ENCODE data around the gene RNF223.
A peak's percentile ranks its signal among the peaks of the same experiment; 100 is the strongest.

RNF223 gene

DNA sequence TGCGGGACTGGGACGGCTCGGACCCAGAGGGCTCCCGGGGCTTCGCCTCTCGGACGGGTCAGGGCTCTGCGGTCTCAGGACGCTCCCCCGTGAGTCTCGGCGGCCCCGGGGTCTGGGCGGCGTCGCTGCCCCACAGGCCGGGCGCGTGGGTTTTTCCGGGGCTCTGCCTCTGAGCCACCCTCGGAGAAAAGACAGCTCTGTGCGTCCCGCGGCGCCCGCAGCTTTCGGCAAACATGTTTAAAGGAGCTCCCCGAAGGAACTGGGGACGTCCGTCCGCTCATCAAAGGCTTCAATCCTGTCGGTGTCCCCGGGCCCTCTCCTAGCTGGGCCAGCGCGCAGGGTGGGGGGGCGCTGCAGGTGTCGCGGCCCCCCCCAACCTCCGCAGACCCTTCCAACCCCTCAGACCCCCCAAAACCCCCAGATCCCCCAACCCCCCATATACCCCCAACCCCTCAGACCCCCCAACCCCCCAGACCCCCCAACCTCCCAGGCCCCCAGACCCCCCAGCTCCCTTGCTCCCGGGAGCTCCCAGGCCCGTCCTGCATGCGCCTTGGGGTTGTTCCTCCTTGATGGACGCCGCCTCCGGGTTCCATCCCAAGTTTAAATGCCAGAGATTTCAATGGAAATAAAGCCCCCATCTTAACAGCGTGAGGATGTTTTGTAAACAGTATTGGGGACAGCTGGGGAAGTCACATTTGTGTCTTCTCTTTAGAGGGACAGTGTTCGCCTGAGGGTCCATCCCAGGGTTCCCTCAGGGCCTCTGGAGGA lies 42.8 kb upstream of the RNF223 start:
- no peak overlapping the region for H3K18ac ChIP-seq (ENCODE audit: low read length)
- no peak overlapping the region for H2BK120ac ChIP-seq (ENCODE audit: low read depth, low read length)
- no peak overlapping the region for H4K8ac ChIP-seq (ENCODE audit: low read depth, low read length)
- H2BK5ac ChIP-seq (ENCODE audit: low read length), result no peak overlapping the region
- H3K79me1 ChIP-seq (ENCODE audit: low read length), result peaks cover 5% of the 10 kb centered on the region
- no peak overlapping the region for H3K23ac ChIP-seq (ENCODE audit: low read length)
- H3K4ac ChIP-seq (ENCODE audit: low read depth, low read length), result no peak overlapping the region
- no peak for DNase-seq
- H3K4me3 ChIP-seq (ENCODE audit: low read length), result peak overlapping the region; percentile 20
- no peak overlapping the region for H3K27ac ChIP-seq (ENCODE audit: low read depth, low read length)
- H2BK15ac ChIP-seq (replicated peaks; ENCODE audit: low read depth), result no peak overlapping the region
- no peaks in the 10 kb centered on the region for H3K27me3 ChIP-seq (ENCODE audit: insufficient read depth, low read length, poor library complexity)
- peak overlapping the region; percentile 56 for H3K9ac ChIP-seq (ENCODE audit: low read length)
- H3K56ac ChIP-seq (ENCODE audit: low read length), result peak overlapping the region; percentile 60
- H2AK5ac ChIP-seq (ENCODE audit: low read length), result no peak overlapping the region
- H4K5ac ChIP-seq (ENCODE audit: low read length), result no peak overlapping the region
- no peaks in the 10 kb centered on the region for H3K79me2 ChIP-seq (ENCODE audit: control insufficient read depth, insufficient read depth, low read length)
- H3K4me1 ChIP-seq (ENCODE audit: control insufficient read depth, low read depth, low read length), result no peaks in the 10 kb centered on the region
- peaks cover 1% of the 10 kb centered on the region for H3K36me3 ChIP-seq (ENCODE audit: control insufficient read depth, insufficient read depth, low read length)
- no CpG with 5 or more reads among the region's 47 CpGs for WGBS (ENCODE audit: extremely low coverage, insufficient coverage, low lambda C conversion rate)
- peak overlapping the region; percentile 77 for H3K4me2 ChIP-seq (ENCODE audit: low read length)

DNA sequence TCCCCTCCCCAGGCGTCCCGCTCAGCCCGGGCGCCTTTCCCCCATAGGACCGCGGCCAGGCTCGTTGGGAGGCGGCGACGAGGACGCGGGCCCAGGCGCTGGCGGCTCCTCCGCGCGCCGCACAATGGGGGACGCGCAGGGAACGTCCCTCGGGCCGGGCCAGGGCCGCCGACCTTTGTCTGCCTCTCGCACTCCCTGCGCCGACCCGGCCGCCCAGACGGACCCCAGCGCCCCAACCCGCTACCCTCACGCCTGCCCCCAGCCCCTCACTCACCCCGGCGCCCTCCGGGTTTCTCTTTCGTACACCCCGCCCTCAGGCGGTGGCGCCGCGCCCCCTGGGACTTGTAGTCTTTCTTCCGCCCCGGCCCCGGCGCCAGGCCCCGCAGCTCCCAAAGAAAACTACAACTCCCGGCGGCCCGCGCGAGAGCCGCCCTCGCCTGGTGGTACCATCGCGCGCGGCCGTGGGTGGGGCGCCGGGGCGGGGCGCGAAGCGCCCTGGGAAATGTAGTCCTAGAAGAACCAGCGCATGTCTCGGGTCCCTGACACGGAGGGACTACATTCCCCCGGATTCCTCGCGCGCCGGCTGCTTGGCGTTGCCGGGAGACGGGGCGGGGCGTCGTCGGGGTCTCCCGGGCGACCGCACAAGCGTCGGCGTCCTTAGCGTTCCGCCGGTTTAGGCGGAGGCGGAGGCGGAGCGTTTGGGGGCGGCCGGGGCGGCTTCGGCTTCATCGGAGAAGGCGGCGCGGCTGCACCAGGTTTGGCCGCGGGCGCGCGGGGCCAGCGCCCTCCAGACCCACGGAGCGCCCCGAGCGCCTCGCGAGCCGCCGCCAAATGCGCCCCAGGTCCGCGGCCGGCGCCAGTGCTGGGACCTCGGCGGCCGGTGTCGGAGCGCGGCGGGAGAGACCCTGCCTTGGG lies 41.9 kb upstream of the RNF223 start, which contains the start of gene C1orf159:
Gene C1orf159, minus strand, starts transcription at position 304 of the 915 bp plus-strand sequence. CDS start 24,546 bp downstream, outside the sequence.
- H2AK5ac ChIP-seq (ENCODE audit: low read length), result no peak within 1 kb of the TSS
- H4K8ac ChIP-seq (ENCODE audit: low read depth, low read length), result no peak within 1 kb of the TSS
- peak within 1 kb of the TSS; percentile 79 for H3K4ac ChIP-seq (ENCODE audit: low read depth, low read length)
- no peak within 1 kb of the TSS for H3K23ac ChIP-seq (ENCODE audit: low read length)
- peak within 1 kb of the TSS; percentile 79 for H3K4me2 ChIP-seq (ENCODE audit: low read length)
- H3K27me3 ChIP-seq (ENCODE audit: insufficient read depth, low read length, poor library complexity), result no peaks in the 10 kb centered on the region
- H2BK5ac ChIP-seq (ENCODE audit: low read length), result no peak within 1 kb of the TSS
- H4K5ac ChIP-seq (ENCODE audit: low read length), result no peak within 1 kb of the TSS
- peak within 1 kb of the TSS; percentile 89 for H3K56ac ChIP-seq (ENCODE audit: low read length)
- H3K36me3 ChIP-seq (ENCODE audit: control insufficient read depth, insufficient read depth, low read length), result peaks cover 1% of the 10 kb centered on the region
- H3K79me2 ChIP-seq (ENCODE audit: control insufficient read depth, insufficient read depth, low read length), result no peaks in the 10 kb centered on the region
- peak within 1 kb of the TSS; percentile 16 for H2BK120ac ChIP-seq (ENCODE audit: low read depth, low read length)
- no peak within 1 kb of the TSS for H3K27ac ChIP-seq (ENCODE audit: low read depth, low read length)
- no peaks in the 10 kb centered on the region for H3K4me1 ChIP-seq (ENCODE audit: control insufficient read depth, low read depth, low read length)
- H3K4me3 ChIP-seq (ENCODE audit: low read length), result peak within 1 kb of the TSS; percentile 62
- WGBS (ENCODE audit: extremely low coverage, insufficient coverage, low lambda C conversion rate), result no CpG with 5 or more reads among the region's 128 CpGs
- peaks cover 5% of the 10 kb centered on the region for H3K79me1 ChIP-seq (ENCODE audit: low read length)
- H3K9ac ChIP-seq (ENCODE audit: low read length), result peak within 1 kb of the TSS; percentile 79
- H3K18ac ChIP-seq (ENCODE audit: low read length), result peak within 1 kb of the TSS; percentile 73
- peak; percentile 99 for DNase-seq
- no peak within 1 kb of the TSS for H2BK15ac ChIP-seq (replicated peaks; ENCODE audit: low read depth)

DNA sequence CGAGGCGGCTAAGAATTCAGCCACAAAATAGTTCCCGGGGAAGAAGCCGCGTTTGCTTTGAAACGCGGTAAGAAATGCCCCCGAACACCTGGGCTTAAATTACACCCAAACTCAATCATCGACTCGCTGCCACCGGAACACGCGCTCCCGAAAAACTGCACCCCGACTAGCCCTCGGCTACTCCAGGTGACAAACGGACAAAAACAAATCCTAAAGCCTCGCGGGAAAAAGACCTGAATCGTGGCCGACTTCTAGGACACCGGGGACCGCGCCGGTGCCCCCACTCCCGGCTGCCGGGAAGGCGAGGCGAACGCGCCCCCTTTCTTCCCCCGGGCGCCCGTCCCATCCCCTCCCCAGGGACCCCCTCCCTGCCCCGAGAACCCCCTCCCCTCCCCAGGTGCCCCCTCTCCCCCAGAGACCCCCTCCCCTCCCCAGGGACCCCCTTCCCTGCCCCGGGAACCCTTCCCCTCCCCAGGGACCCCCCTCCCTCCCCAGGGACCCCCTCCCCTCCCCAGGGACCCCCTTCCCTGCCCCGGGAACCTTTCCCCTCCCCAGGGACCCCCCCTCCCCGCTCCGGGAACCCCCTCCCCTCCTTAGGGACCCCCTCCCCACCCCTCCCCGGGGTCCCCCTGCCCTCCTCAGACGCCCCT lies 41.2 kb upstream of the RNF223 start:
- H3K79me1 ChIP-seq (ENCODE audit: low read length), result peaks cover 5% of the 10 kb centered on the region
- H3K4me1 ChIP-seq (ENCODE audit: control insufficient read depth, low read depth, low read length), result no peaks in the 10 kb centered on the region
- H4K5ac ChIP-seq (ENCODE audit: low read length), result no peak overlapping the region
- no peak for DNase-seq
- no peaks in the 10 kb centered on the region for H3K27me3 ChIP-seq (ENCODE audit: insufficient read depth, low read length, poor library complexity)
- H3K27ac ChIP-seq (ENCODE audit: low read depth, low read length), result no peak overlapping the region
- H3K23ac ChIP-seq (ENCODE audit: low read length), result no peak overlapping the region
- no peak overlapping the region for H2BK5ac ChIP-seq (ENCODE audit: low read length)
- H2AK5ac ChIP-seq (ENCODE audit: low read length), result no peak overlapping the region
- H2BK15ac ChIP-seq (replicated peaks; ENCODE audit: low read depth), result no peak overlapping the region
- H3K4me2 ChIP-seq (ENCODE audit: low read length), result peak overlapping the region; percentile 79
- peak overlapping the region; percentile 73 for H3K18ac ChIP-seq (ENCODE audit: low read length)
- peaks cover 1% of the 10 kb centered on the region for H3K36me3 ChIP-seq (ENCODE audit: control insufficient read depth, insufficient read depth, low read length)
- no CpG with 5 or more reads among the region's 41 CpGs for WGBS (ENCODE audit: extremely low coverage, insufficient coverage, low lambda C conversion rate)
- peak overlapping the region; percentile 61 for H3K9ac ChIP-seq (ENCODE audit: low read length)
- no peaks in the 10 kb centered on the region for H3K79me2 ChIP-seq (ENCODE audit: control insufficient read depth, insufficient read depth, low read length)
- peak overlapping the region; percentile 89 for H3K56ac ChIP-seq (ENCODE audit: low read length)
- H2BK120ac ChIP-seq (ENCODE audit: low read depth, low read length), result no peak overlapping the region
- no peak overlapping the region for H4K8ac ChIP-seq (ENCODE audit: low read depth, low read length)
- H3K4ac ChIP-seq (ENCODE audit: low read depth, low read length), result peak overlapping the region; percentile 79
- H3K4me3 ChIP-seq (ENCODE audit: low read length), result peak overlapping the region; percentile 62

DNA sequence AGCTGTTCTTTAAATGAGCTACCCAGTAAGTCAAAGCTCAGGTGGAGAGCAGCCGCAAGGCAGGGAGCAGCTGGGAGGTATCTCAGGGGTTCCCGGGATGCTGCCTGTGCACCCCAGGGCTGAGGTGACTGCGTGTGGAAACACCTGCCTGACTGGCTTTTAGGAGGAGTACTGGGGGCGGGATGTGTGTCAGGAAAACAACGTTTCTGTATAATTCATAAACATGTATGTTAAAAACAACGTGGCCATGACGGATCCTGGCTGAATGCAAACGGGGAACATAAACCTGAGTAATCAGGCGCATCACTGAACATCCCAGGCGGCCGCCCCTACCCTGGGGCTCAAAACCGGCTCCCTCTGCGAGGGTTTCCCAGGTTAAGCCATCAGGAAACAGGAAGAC lies 40.3 kb upstream of the RNF223 start:
- no peak overlapping the region for H3K9ac ChIP-seq (ENCODE audit: low read length)
- H2BK5ac ChIP-seq (ENCODE audit: low read length), result no peak overlapping the region

DNA sequence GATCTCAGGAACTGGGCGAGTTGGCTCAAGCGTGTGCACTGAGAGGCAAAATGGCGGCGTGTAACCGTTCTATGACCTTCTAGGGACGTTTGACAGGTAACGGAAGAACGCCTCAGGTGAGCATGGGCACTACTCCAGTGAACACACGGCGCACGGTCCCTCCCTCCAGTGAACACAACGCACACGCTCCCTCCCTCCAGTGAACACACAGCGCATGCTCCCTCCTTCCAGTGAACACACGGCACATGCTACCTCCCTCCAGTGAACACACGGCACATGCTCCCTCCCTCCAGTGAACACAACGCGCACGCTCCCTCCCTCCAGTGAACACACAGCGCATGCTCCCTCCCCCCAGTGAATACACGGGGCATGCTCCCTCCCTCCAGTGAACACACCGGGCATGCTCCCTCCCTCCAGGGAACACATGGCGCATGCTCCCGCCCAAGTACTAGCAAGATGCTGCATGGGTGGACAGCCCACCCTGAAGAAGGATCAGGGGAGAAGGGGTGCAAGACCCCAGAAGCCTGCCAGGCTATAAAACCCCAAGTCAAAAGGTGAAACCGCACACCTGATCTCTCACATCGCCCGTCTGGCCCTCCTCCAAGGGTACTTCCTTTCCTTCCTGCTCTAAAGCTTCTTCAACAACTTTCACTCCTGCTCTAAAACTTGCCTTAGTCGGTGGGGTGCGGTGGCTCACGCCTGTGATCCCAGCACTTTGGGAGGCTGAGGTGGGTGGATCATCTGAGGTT lies 38.3 kb upstream of the RNF223 start:
- Histone ChIP-seq H3K56ac (ENCODE audit: low read length) (no peak overlapping the region), H3K4me2 (ENCODE audit: low read length) (no peak overlapping the region), H2BK5ac (ENCODE audit: low read length) (no peak overlapping the region), H2BK15ac (replicated peaks; ENCODE audit: low read depth) (no peak overlapping the region), H3K79me1 (ENCODE audit: low read length) (peaks cover 10% of the 10 kb centered on the region), H4K8ac (ENCODE audit: low read depth, low read length) (no peak overlapping the region), H2AK5ac (ENCODE audit: low read length) (no peak overlapping the region), H3K36me3 (ENCODE audit: control insufficient read depth, insufficient read depth, low read length) (peaks cover 1% of the 10 kb centered on the region), H3K4me1 (ENCODE audit: control insufficient read depth, low read depth, low read length) (no peaks in the 10 kb centered on the region), H3K27ac (ENCODE audit: low read depth, low read length) (no peak overlapping the region), H4K5ac (ENCODE audit: low read length) (no peak overlapping the region), H3K4ac (ENCODE audit: low read depth, low read length) (no peak overlapping the region), H3K18ac (ENCODE audit: low read length) (no peak overlapping the region), H3K9ac (ENCODE audit: low read length) (no peak overlapping the region), H3K79me2 (ENCODE audit: control insufficient read depth, insufficient read depth, low read length) (no peaks in the 10 kb centered on the region), H3K27me3 (ENCODE audit: insufficient read depth, low read length, poor library complexity) (no peaks in the 10 kb centered on the region), H3K4me3 (ENCODE audit: low read length) (no peak overlapping the region), H3K23ac (ENCODE audit: low read length) (no peak overlapping the region), H2BK120ac (ENCODE audit: low read depth, low read length) (no peak overlapping the region)
- DNase-seq, result no peak
- WGBS (ENCODE audit: extremely low coverage, insufficient coverage, low lambda C conversion rate), result no CpG with 5 or more reads among the region's 30 CpGs

More for the DNA sequence above, 40.3 kb upstream of the RNF223 start:
- H3K79me2 ChIP-seq (ENCODE audit: control insufficient read depth, insufficient read depth, low read length), result no peaks in the 10 kb centered on the region
- no peak overlapping the region for H2BK15ac ChIP-seq (replicated peaks; ENCODE audit: low read depth)
- no peak overlapping the region for H3K4me3 ChIP-seq (ENCODE audit: low read length)
- H4K5ac ChIP-seq (ENCODE audit: low read length), result no peak overlapping the region
- no CpG with 5 or more reads among the region's 13 CpGs for WGBS (ENCODE audit: extremely low coverage, insufficient coverage, low lambda C conversion rate)
- no peaks in the 10 kb centered on the region for H3K4me1 ChIP-seq (ENCODE audit: control insufficient read depth, low read depth, low read length)
- H3K18ac ChIP-seq (ENCODE audit: low read length), result no peak overlapping the region
- peaks cover 1% of the 10 kb centered on the region for H3K36me3 ChIP-seq (ENCODE audit: control insufficient read depth, insufficient read depth, low read length)
- no peaks in the 10 kb centered on the region for H3K27me3 ChIP-seq (ENCODE audit: insufficient read depth, low read length, poor library complexity)
- no peak overlapping the region for H3K23ac ChIP-seq (ENCODE audit: low read length)
- peaks cover 8% of the 10 kb centered on the region for H3K79me1 ChIP-seq (ENCODE audit: low read length)
- no peak overlapping the region for H3K4ac ChIP-seq (ENCODE audit: low read depth, low read length)
- DNase-seq, result no peak
- H4K8ac ChIP-seq (ENCODE audit: low read depth, low read length), result no peak overlapping the region
- no peak overlapping the region for H2BK120ac ChIP-seq (ENCODE audit: low read depth, low read length)
- H3K27ac ChIP-seq (ENCODE audit: low read depth, low read length), result no peak overlapping the region
- H2AK5ac ChIP-seq (ENCODE audit: low read length), result no peak overlapping the region
- no peak overlapping the region for H3K4me2 ChIP-seq (ENCODE audit: low read length)
- H3K56ac ChIP-seq (ENCODE audit: low read length), result no peak overlapping the region

All from mesendoderm (in vitro differentiated cells).